ENCODE data around the gene ISG20.

DNA sequence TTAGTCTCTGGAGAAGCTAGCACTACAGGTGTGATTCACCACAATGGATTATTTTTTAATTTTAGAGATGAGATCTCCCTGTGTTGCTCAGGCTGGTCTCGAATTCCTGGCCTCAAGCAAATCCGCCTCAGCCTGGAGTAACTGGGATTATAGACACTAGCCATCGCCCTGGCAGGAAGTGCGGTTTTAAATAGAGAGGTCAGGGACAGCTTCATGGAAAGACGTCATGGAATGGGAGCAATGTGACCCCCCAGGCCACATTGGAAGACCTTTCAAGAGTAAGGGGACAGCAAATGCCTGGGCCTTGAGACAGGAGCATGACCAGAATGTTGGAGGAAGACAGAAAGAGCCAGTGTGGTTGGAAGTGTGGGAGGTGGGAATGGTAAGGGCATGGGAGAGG is 2.2 kb upstream of the ISG20 start:
- TF ChIP-seq, protein P1, sequence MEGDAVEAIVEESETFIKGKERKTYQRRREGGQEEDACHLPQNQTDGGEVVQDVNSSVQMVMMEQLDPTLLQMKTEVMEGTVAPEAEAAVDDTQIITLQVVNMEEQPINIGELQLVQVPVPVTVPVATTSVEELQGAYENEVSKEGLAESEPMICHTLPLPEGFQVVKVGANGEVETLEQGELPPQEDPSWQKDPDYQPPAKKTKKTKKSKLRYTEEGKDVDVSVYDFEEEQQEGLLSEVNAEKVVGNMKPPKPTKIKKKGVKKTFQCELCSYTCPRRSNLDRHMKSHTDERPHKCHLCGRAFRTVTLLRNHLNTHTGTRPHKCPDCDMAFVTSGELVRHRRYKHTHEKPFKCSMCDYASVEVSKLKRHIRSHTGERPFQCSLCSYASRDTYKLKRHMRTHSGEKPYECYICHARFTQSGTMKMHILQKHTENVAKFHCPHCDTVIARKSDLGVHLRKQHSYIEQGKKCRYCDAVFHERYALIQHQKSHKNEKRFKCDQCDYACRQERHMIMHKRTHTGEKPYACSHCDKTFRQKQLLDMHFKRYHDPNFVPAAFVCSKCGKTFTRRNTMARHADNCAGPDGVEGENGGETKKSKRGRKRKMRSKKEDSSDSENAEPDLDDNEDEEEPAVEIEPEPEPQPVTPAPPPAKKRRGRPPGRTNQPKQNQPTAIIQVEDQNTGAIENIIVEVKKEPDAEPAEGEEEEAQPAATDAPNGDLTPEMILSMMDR (IDR thresholded peaks at IDR 0.05; ENCODE audit: low read depth, low read length, missing input control), result no peak
- TF ChIP-seq, protein P2, sequence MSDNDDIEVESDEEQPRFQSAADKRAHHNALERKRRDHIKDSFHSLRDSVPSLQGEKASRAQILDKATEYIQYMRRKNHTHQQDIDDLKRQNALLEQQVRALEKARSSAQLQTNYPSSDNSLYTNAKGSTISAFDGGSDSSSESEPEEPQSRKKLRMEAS (IDR thresholded peaks at IDR 0.05), result no peak
- TF ChIP-seq JUND (IDR thresholded peaks at IDR 0.05), result no peak
- TF ChIP-seq, protein P3, sequence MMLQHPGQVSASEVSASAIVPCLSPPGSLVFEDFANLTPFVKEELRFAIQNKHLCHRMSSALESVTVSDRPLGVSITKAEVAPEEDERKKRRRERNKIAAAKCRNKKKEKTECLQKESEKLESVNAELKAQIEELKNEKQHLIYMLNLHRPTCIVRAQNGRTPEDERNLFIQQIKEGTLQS (IDR thresholded peaks at IDR 0.05), result no peak
